Measurements from ENCODE around the gene OR1D5. TPM values are rescaled to one million over a fixed set of nuclear protein-coding genes. Genes with fewer than 3 reads are reported as not detected.

The OR1D5 gene
- total and polyA plus RNA-seq, 2 donors (not counting 1 experiment from before 2014, with no cell fraction given): not detected

- Mint-ChIP-seq H3K27me3 (no peaks in the 10 kb centered on the region), H3K9me3 (ENCODE audit: insufficient read depth) (no peaks in the 10 kb centered on the region), H3K4me3 (no peak overlapping the region), H3K4me1 (no peaks in the 10 kb centered on the region), H3K27ac (no peak overlapping the region)
- intact Hi-C loops (cut with micrococcal nuclease): no loop called here
- no peak overlapping the region for H2AFZ ChIP-seq (ENCODE audit: insufficient read depth, low read depth, low read length, poor library complexity, severe bottlenecking)
- H3K9me3 ChIP-seq (ENCODE audit: control extremely low read depth in 1 of 3, control insufficient read depth in 2 of 3, insufficient read depth in 1 of 3, low read length in 2 of 3): no peaks in the 10 kb centered on the region
- no peak for DNase-seq
- no peak overlapping the region for H3K4me2 ChIP-seq (replicated peaks; ENCODE audit: low read depth, low read length, poor library complexity, severe bottlenecking)
- H3K4me3 ChIP-seq (ENCODE audit: control extremely low read depth in 1 of 5, extremely low read depth in 1 of 5, insufficient read depth in 1 of 5, low read depth in 2 of 5, low read length in 4 of 5): no peak overlapping the region
- 100% methylated on average over 3 of the region's 7 CpGs for WGBS (ENCODE audit: insufficient coverage)
- H3K4me1 ChIP-seq (ENCODE audit: control insufficient read depth in 2 of 2, insufficient read depth in 2 of 2, low read length in 2 of 2): no peaks in the 10 kb centered on the region
- ChIA-PET CTCF (interaction anchor here (1.1 kb wide), 1 partner anchor 181 kb away, joined by 4 read pairs; no protein-coding TSS in a partner anchor), POLR2A (no interaction called here)
- H3K9ac ChIP-seq (ENCODE audit: low read length): no peak overlapping the region
- H3K36me3 ChIP-seq (replicated peaks in 1 of 2; ENCODE audit: control extremely low read depth in 1 of 2, control insufficient read depth in 1 of 2, extremely low read depth in 1 of 2, insufficient read depth in 2 of 2, low read length in 1 of 2): peaks cover 0 to 39% of the 10 kb centered on the region in 2 experiments
- H3K27me3 ChIP-seq (replicated peaks in 1 of 4; ENCODE audit: control extremely low read depth in 1 of 4, control insufficient read depth in 3 of 4, insufficient read depth in 4 of 4, low read length in 3 of 4): no peaks in the 10 kb centered on the region
- no peaks in the 10 kb centered on the region for H4K20me1 ChIP-seq (ENCODE audit: control insufficient read depth, insufficient read depth, low read length, poor library complexity, severe bottlenecking)
- H3K27ac ChIP-seq (ENCODE audit: low read length in 2 of 2): no peak overlapping the region
- no peak for ATAC-seq (ENCODE audit: low read depth)
- TF ChIP-seq CTCF (IDR thresholded peaks at IDR 0.05): no peak
- H3K79me2 ChIP-seq (ENCODE audit: control insufficient read depth, insufficient read depth, low read length): no peaks in the 10 kb centered on the region
Measured at GRCh38 chr17:3030096-3030495, 33.3 kb downstream of the OR1D5 start.

GRCh38 chr17:3029213-3029913, 34.0 kb downstream of the OR1D5 start:
- no peaks in the 10 kb centered on the region for H3K27me3 ChIP-seq (replicated peaks in 1 of 4; ENCODE audit: control extremely low read depth in 1 of 4, control insufficient read depth in 3 of 4, insufficient read depth in 4 of 4, low read length in 3 of 4)
- H3K4me1 ChIP-seq (ENCODE audit: control insufficient read depth in 2 of 2, insufficient read depth in 2 of 2, low read length in 2 of 2): no peaks in the 10 kb centered on the region
- no peak overlapping the region for H2AFZ ChIP-seq (ENCODE audit: insufficient read depth, low read depth, low read length, poor library complexity, severe bottlenecking)
- H3K27ac ChIP-seq (ENCODE audit: low read length in 2 of 2): no peak overlapping the region
- CTCF ChIA-PET: no interaction called here
- no peak overlapping the region for H3K4me2 ChIP-seq (replicated peaks; ENCODE audit: low read depth, low read length, poor library complexity, severe bottlenecking)
- intact Hi-C loops (cut with micrococcal nuclease): no loop called here
- 95% methylated on average over 11 of the region's 19 CpGs for WGBS (ENCODE audit: insufficient coverage)
- POLR2A ChIA-PET: no interaction called here
- no peaks in the 10 kb centered on the region for H3K79me2 ChIP-seq (ENCODE audit: control insufficient read depth, insufficient read depth, low read length)
- Mint-ChIP-seq H3K4me1 (no peaks in the 10 kb centered on the region), H3K9me3 (ENCODE audit: insufficient read depth) (no peaks in the 10 kb centered on the region), H3K27me3 (no peaks in the 10 kb centered on the region), H3K27ac (no peak overlapping the region), H3K4me3 (no peak overlapping the region)
- no peak for ATAC-seq (ENCODE audit: low read depth)
- no peak overlapping the region for H3K9ac ChIP-seq (ENCODE audit: low read length)
- no peaks in the 10 kb centered on the region for H4K20me1 ChIP-seq (ENCODE audit: control insufficient read depth, insufficient read depth, low read length, poor library complexity, severe bottlenecking)
- peaks cover 0 to 39% of the 10 kb centered on the region in 2 experiments for H3K36me3 ChIP-seq (replicated peaks in 1 of 2; ENCODE audit: control extremely low read depth in 1 of 2, control insufficient read depth in 1 of 2, extremely low read depth in 1 of 2, insufficient read depth in 2 of 2, low read length in 1 of 2)
- H3K4me3 ChIP-seq (ENCODE audit: control extremely low read depth in 1 of 5, extremely low read depth in 1 of 5, insufficient read depth in 1 of 5, low read depth in 2 of 5, low read length in 4 of 5): no peak overlapping the region
- no peaks in the 10 kb centered on the region for H3K9me3 ChIP-seq (ENCODE audit: control extremely low read depth in 1 of 3, control insufficient read depth in 2 of 3, insufficient read depth in 1 of 3, low read length in 2 of 3)
- no peak for TF ChIP-seq CTCF (IDR thresholded peaks at IDR 0.05)
- TF ChIP-seq EZH2 (IDR thresholded peaks at IDR 0.05; ENCODE audit: borderline replicate concordance, insufficient read depth, low read depth, low read length, poor library complexity, severe bottlenecking): no peak
- no peak for DNase-seq

Measured in B cell (primary cell).